Kidney glomerular epithelial cell (primary cell): ENCODE results near the gene TMEM232.
"Not testable (repeated sequence)": the region's sequence is repeated elsewhere in the genome, so short reads cannot be mapped to it uniquely, and the experiment has no call there.

ENCODE experiments used
- DNase-seq: peaks from one replicate; lab custom pipeline; 2025; lab: John Stamatoyannopoulos, UW

TMEM232 gene

DNA sequence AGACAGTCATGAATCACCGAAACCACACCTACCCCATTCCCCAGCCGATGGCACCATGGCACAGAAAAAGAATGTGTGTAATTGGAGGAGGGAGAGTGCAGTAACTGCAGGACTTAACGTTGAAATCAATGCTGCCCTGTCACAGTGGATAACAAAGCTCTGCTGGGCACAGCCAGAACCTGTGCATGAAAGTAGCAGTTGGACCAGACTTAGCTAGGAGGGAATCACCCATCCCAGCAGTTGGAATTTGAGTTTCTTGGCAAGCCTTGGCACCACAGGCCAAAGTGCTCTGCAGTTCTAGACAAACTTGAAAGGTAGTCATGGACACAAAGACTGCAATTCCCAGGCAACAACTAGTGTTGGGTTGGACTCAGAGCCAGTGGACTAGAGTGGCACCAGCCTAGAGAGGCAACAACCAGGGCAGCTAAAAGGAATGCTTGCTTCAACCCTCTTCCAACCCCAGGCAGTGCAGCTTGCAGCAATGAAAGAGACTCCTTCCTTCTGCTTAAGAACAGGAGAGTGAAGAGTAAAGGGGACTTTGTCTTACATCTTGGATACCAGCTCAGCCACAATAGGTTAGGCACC lies 19.1 kb downstream of the TMEM232 start:
- no peak for DNase-seq

DNA sequence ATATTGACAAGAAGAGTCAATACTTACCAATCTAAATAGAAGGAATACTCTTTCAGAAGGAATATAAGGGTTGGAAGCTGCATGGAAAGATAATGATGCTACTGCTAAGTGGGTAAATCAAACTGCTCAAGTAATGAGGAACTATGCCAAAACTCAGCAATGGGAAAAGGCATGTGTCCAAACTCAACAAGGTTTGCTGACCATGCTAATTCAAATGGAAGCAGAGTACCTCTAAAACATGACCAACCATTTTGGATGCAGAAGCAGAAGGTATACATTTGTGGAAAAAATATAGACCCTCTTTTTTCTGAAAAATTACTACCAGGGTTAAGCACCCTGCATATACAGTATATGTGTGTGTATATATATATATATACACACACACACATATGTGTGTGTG lies 21.1 kb downstream of the TMEM232 start:
- DNase-seq = no peak

- DNase-seq = no peak
Observed at GRCh38 chr5:110703481-110703880, 23.0 kb downstream of the TMEM232 start.

DNA sequence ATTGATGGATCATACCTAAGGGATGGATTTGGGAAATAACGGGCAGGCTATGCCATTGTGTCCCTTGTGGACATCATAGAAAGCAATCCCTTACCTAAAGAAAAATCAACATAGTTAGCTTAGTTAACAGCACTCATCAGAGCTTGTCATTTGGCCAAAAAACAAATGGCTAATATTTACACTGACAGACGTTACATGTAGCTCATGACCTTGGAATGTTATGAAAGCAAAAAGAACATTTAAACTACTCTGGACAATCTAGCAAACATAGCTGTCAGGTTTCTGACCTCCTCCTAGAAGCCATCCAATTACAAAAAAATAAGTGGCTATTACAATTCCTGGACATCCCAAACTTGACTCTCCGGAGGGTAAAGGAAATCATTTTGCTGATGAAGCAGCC lies 23.8 kb downstream of the TMEM232 start:
- DNase-seq = no peak

- DNase-seq = peak; percentile 20
Observed at GRCh38 chr5:110702300-110702699, 24.2 kb downstream of the TMEM232 start.

GRCh38 chr5:110692669-110693068 lies 33.8 kb downstream of the TMEM232 start:
- not testable (repeated sequence) for DNase-seq

- DNase-seq = not testable (repeated sequence)
Observed at GRCh38 chr5:110690587-110690986, 35.9 kb downstream of the TMEM232 start.

DNA sequence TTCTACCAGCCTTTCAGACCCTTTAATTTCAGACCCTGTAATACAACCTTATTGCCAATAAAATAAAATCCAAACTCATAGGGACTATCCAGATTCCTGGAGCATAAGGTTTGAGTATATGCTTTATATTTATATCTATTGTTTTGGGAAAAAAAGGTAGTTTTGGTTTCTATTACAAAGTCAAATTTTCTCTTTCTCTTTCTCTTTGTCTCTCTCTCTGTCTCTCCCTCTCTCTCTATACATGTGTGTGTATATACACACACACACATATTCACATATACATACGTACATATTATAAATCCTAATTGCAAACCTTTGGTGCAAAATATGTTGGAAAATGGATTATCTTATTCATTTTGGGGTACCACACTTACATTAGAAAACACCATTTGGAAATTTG lies 39.0 kb downstream of the TMEM232 start:
- DNase-seq = no peak

- DNase-seq = no peak
Observed at GRCh38 chr5:110686270-110686669, 40.2 kb downstream of the TMEM232 start.

DNA sequence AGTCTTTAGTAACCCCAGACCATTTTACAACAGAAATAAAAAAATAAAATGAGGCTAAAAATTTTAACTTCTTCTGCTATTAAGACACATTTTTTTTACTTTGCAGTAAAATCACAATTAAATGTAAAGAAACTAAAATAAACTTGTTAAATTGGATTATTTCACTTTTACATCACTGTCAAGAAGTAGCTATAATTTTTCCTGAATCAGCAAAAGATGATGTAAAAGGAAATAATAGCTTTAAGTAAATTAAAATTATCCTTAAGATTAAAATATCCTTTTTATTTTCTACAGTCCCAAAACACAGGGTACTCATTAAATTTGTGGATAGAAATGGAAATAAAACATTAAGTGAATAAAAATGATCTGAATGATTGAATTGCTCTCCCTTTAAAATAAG lies 44.5 kb downstream of the TMEM232 start:
- no peak for DNase-seq

DNA sequence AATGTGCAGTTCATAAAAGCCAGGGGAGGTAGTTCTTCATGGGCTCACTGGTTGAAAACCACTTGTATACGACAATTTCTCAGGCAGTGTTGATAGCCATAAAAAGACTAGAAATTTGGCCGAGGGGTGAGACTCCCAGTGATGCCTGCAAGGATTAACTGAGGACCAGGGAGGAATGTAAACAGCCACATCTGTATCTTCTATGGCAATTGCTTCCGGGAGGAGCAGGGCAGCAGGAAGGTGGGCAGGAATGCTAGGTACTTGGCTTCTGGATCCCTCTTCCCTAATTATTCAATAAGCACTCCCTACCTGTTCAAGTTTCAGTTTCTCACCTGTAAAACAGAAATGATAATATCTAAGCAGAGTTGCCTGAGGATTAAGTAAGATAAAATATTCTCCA lies 45.4 kb downstream of the TMEM232 start:
- DNase-seq = no peak

- not testable (repeated sequence) for DNase-seq
Observed at GRCh38 chr5:110676554-110676953, 49.9 kb downstream of the TMEM232 start.

- no peak for DNase-seq
Observed at GRCh38 chr5:110665184-110665726, 61.2 kb downstream of the TMEM232 start.

GRCh38 chr5:110663525-110663924 lies 62.9 kb downstream of the TMEM232 start:
- DNase-seq = no peak

- no peak for DNase-seq
Observed at GRCh38 chr5:110658006-110658405, 68.5 kb downstream of the TMEM232 start.

DNA sequence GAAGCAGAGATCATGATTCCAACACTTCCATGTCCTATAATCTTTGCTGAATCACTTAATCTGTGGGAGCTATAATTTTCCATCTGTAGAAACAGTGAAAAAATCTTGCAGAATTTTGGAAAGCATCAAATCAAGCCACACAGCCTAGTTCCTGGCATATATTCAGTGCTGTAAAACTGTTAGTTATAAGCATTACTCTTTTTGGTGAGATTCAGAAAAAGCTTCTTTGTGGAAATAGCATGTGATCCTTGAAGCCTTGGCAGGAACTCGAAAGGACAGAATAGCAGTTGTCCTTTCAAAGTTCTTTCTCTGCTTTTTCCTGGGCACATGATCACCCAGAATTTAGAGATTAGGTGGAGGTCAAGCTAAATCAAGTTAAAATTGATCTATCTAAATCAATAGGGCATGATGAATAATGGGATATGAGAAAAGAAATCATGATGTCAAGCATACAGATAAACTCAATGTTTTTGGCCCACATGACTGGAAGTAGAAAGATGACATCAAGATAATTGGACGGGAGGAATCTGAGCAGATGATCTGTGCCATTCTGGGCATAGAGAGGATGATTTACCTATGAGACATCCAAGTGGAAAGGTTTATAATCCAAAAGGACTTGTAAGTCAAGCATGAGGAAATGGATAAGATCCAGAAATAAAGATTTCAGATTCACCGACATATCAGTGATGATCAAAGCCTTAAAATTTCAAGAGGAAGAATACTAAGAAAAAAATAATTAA lies 73.1 kb downstream of the TMEM232 start:
- DNase-seq = no peak

- no peak for DNase-seq
Observed at GRCh38 chr5:110651507-110651906, 75.0 kb downstream of the TMEM232 start.

- DNase-seq = peak; percentile 34
Observed at GRCh38 chr5:110644357-110644756, 82.1 kb downstream of the TMEM232 start.

DNA sequence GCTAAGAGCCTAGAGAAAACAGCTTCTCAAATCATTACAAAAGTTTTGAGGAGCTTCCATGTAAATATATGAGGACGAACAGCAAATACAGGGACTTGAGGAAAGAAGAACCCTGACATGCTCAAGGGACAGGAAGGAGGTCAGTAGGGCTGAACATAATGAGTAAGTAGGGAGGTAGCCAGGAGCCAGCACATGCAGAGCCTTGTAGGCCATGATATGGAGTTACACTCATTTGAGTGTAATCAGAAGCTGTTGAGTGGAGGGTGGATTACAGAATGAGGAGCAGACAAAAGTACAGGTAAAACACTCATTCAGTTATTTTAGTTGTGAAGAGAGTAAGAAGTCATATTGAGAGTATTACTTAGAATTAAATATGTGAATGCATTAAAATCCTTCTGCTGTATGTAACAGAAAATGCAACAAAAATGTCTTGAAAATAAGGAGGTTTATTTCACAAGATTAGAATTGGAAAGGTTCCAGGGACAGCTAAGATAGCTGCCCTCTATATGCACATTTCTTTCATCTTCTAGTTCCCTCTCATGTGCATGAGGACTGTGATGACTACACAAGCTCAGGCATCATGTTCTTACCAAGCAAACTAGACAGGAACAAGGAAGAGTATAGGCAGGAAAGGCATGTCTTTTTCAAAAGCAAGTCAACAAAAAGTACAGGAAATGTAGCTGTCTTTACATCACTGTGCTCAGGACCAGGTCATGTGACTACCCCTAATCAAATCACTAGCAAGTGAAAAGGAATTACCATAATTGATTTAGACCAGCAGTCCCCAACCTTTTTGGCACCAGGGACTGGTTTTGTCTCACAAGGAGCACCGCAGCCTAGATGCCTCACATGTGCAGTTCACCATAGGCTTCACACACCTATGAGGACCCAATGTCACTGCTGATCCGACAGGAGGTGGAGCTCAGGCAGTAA lies 87.2 kb downstream of the TMEM232 start:
- DNase-seq = no peak

DNA sequence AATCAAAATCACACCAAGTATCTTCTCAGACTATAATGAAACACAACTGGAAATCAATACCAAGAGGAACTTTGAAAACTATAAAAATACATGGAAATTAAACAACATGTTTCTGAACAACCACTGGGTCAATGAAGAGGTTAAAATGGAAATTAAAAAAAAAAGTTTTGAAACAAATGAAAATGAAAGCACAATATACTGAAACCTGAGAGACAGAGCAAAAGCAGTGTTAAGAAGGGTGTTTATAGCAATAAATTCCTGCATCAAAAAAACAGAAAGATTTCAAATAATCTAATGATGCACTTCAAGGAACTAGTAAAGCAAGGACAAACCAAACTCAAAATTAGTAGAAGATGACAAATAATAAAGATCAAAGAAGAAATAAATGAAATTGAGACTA lies 92.0 kb downstream of the TMEM232 start:
- no peak for DNase-seq

DNA sequence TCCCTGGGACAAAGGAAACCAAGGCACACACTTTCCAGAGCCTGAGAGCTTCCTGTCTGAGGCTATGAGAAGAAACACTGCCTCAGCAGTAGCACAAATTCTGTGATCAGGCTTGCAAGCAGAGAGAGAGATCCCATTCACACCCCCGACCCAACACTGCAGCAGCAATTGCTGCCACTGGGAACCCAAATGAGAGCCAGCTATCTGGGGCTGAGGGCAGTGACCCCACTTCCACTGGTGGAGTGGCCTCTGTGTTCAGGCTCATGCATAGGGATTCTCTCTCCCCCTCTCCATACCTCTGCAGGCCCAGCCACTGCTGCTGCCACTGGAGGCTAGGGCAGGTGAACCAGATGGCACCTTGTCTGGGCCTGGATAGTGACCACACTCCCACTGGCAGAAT lies 95.2 kb downstream of the TMEM232 start:
- no peak for DNase-seq

DNA sequence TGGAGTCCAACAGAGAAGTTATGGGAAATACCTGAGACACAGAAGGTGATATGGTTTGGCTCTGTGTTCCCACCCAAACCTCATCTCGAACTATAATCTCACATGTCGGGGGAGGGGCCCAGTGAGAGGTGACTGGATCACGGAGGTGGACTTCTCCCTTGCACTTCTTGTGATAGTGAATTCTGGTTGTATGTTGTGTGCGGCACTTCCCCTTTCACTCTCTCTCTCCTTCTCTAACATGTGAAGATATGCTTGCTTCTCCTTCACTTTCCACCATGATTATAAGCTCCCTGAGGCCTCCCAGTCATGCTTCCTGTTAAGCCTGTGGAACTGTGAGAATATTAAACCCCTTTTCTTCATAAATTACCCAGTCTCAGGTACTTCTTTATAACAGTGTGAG lies 96.1 kb downstream of the TMEM232 start:
- DNase-seq = no peak
